Parathyroid adenoma (tissue), 2 donors: ENCODE data around the gene S100A16.
A peak's percentile ranks its signal among the peaks of the same experiment; 100 is the strongest.

ENCODE experiments used
- H2AFZ ChIP-seq: fragments of 300-600 bp; sonication (generic); one replicate; pipeline ENCODE4 v1.7.0; 2017; ENCODE audit warnings: antibody characterized with exemption, mild to moderate bottlenecking
- H3K27ac ChIP-seq: fragments of 300-600 bp; sonication (generic); one replicate; pipeline ENCODE4 v1.7.0; 2017
- H3K27me3 ChIP-seq: fragments of 300-600 bp; sonication (generic); one replicate; pipeline ENCODE4 v1.7.0; 2017; ENCODE audit warnings: low read length; ENCODE audit not compliant: control insufficient read depth, insufficient read depth
- H3K36me3 ChIP-seq: fragments of 300-600 bp; sonication (generic); one replicate; pipeline ENCODE4 v1.7.0; 2017; ENCODE audit warnings: low read length; ENCODE audit not compliant: control insufficient read depth, insufficient read depth
- H3K4me1 ChIP-seq: fragments of 300-600 bp; sonication (generic); one replicate; pipeline ENCODE4 v1.7.0; 2017; ENCODE audit warnings: control low read depth
- H3K4me2 ChIP-seq: fragments of 300-600 bp; sonication (generic); one replicate; pipeline ENCODE4 v1.7.0; 2017; ENCODE audit warnings: low read length
- H3K4me3 ChIP-seq: fragments of 300-600 bp; sonication (generic); one replicate; pipeline ENCODE4 v1.7.0; 2017; ENCODE audit warnings: low read depth, low read length
- H3K79me2 ChIP-seq: fragments of 300-600 bp; sonication (generic); one replicate; pipeline ENCODE4 v1.7.0; 2017; ENCODE audit warnings: control low read depth
- H3K9ac ChIP-seq: fragments of 300-600 bp; sonication (generic); one replicate; pipeline ENCODE4 v1.7.0; 2017; ENCODE audit warnings: mild to moderate bottlenecking
- H3K9me3 ChIP-seq: fragments of 300-600 bp; sonication (generic); one replicate; pipeline ENCODE4 v1.7.0; 2017; ENCODE audit warnings: low read length; ENCODE audit not compliant: control insufficient read depth
- TF ChIP-seq, protein P1 (sequence below): fragments of 300-600 bp; sonication (generic); IDR thresholded peaks from one replicate; pipeline ENCODE4 v1.7.0; 2017; ENCODE audit warnings: antibody characterized with exemption, mild to moderate bottlenecking
- donor health status: primary hyperparathyroidism.

Gene S100A16

DNA sequence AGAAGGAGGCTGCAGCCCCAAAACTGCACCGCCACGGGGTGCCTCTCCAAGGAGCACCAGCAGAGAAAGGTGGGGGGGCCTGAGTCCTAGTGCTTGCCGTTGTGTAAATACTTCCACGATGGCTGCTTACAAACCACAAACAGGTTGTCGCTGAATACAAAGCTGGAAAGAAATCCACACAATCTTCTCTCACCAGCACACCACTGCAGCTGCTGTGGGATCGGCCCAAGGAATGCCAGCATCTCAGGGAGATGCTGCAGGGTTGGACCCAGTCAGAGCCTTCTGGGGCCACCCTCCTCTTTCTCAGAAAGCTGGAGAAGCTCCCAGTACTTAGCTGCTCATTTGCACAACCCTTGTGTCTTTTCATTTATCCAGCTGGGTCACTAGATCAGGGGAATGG lies 6.2 kb upstream of the S100A16 start:
- TF ChIP-seq, protein P1, sequence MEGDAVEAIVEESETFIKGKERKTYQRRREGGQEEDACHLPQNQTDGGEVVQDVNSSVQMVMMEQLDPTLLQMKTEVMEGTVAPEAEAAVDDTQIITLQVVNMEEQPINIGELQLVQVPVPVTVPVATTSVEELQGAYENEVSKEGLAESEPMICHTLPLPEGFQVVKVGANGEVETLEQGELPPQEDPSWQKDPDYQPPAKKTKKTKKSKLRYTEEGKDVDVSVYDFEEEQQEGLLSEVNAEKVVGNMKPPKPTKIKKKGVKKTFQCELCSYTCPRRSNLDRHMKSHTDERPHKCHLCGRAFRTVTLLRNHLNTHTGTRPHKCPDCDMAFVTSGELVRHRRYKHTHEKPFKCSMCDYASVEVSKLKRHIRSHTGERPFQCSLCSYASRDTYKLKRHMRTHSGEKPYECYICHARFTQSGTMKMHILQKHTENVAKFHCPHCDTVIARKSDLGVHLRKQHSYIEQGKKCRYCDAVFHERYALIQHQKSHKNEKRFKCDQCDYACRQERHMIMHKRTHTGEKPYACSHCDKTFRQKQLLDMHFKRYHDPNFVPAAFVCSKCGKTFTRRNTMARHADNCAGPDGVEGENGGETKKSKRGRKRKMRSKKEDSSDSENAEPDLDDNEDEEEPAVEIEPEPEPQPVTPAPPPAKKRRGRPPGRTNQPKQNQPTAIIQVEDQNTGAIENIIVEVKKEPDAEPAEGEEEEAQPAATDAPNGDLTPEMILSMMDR, result no peak
- no peaks in the 10 kb centered on the region for H3K9me3 ChIP-seq
- no peak overlapping the region for H3K4me3 ChIP-seq
- H3K9ac ChIP-seq, result no peak overlapping the region
- H3K79me2 ChIP-seq, result peaks cover 2% of the 10 kb centered on the region
- H3K27me3 ChIP-seq, result no peaks in the 10 kb centered on the region
- no peak overlapping the region for H3K27ac ChIP-seq
- no peaks in the 10 kb centered on the region for H3K36me3 ChIP-seq
- H3K4me1 ChIP-seq, result peaks cover 10% of the 10 kb centered on the region
- H2AFZ ChIP-seq, result no peak overlapping the region
- H3K4me2 ChIP-seq, result no peak overlapping the region

DNA sequence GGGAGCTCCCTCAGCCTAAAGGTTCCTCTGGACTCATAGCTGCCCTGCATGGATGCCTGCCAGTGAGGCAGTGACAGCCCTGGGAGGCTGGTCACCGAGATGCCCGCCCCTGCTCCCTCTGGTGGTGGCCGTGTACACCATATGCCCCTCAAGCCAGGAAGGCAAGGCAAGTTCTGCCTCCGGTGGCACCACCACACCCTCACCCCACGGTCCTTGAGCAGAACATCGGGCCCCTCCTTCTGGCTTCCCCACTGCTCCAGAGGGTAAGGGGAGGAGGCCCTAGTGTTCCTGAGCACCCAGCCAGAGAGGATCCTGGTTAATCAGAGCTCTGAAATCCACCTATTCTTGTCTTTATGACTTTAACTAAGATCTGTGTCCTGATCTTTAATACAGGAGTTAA lies 4.7 kb upstream of the S100A16 start:
- no peaks in the 10 kb centered on the region for H3K36me3 ChIP-seq
- H3K27me3 ChIP-seq, result no peaks in the 10 kb centered on the region
- TF ChIP-seq, protein P1, result peak; percentile 66
- H3K4me1 ChIP-seq, result peaks cover 10% of the 10 kb centered on the region
- peak overlapping the region; percentile 19 for H2AFZ ChIP-seq
- no peak overlapping the region for H3K9ac ChIP-seq
- no peak overlapping the region for H3K4me3 ChIP-seq
- no peak overlapping the region for H3K27ac ChIP-seq
- no peak overlapping the region for H3K4me2 ChIP-seq
- no peaks in the 10 kb centered on the region for H3K79me2 ChIP-seq
- H3K9me3 ChIP-seq, result no peaks in the 10 kb centered on the region

DNA sequence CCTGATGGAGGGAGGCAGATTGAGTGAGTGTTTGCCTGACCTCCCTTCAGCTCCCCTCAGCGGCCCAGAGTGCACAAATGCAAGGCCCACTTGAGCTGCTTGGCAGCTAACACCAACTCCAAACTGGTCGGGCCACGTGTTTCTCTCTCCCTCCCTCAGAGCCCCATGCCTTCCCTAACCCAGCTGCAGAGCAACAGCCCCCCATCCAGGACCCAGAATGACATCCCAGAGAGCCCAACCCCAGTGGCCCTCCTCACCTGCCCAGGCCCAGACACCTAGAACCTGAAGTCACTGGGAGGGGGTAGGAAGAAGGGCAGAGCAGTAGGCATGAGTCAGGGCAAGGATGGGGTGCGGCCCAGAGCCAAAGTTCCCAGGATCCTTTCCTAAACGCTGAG lies 4.0 kb upstream of the S100A16 start:
- TF ChIP-seq, protein P1, result no peak
- Histone ChIP-seq H3K4me3 (no peak overlapping the region), H3K4me1 (peaks cover 10% of the 10 kb centered on the region), H3K9ac (no peak overlapping the region), H3K36me3 (no peaks in the 10 kb centered on the region), H2AFZ (peak overlapping the region; percentile 36), H3K27me3 (no peaks in the 10 kb centered on the region), H3K4me2 (peak overlapping the region; percentile 2), H3K9me3 (no peaks in the 10 kb centered on the region), H3K79me2 (no peaks in the 10 kb centered on the region), H3K27ac (peak overlapping the region; percentile 72)

DNA sequence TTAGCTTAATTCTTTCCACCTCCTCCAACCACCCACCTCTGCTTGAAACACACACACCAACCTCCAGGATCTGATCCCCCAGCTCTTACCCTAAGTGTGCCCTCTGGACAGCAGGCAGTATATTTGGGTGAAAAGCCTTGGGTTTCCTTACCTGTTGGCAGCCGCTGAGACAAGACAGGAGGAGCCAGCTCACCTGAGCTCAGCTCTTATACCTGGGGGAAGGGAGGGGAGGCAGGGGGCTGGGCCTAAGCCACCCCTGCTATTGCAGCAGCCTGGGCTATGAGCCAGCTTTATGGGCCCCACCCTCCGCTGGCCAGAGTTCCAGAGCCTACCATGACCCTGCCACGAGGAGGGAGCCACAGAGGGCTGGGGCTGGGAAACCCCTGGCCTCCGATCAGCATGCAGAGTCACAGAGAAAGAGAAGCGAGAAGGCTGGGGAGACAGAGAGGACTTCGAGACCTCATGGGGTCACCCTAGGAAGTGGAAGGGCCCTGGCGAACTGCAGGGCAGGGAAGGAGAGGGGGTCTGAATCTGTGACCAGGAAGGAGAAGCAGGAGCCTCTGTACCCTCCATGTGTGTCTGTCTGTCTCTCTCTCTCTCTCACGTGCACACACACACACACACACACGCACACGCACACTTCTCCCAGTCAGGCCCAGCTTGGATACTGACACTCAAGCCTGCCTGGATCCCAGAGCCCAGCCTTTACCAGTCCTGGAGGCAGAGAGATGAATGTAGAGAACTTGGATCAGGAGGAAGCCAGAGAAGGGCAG lies 3.4 kb upstream of the S100A16 start, which contains the start of gene S100A14:
TSS of gene S100A14 (minus strand) at position 182 of the 773 bp plus-strand sequence. CDS start 467 bp downstream, outside the sequence.
- Histone ChIP-seq H3K9me3 (no peaks in the 10 kb centered on the region), H3K27ac (peak within 1 kb of the TSS; percentile 72), H3K4me2 (peak within 1 kb of the TSS; percentile 58), H2AFZ (peak within 1 kb of the TSS; percentile 36), H3K9ac (no peak within 1 kb of the TSS), H3K4me3 (peak within 1 kb of the TSS; percentile 50), H3K36me3 (no peaks in the 10 kb centered on the region), H3K4me1 (peaks cover 12% of the 10 kb centered on the region), H3K79me2 (no peaks in the 10 kb centered on the region), H3K27me3 (no peaks in the 10 kb centered on the region)
- TF ChIP-seq, protein P1, result no peak

DNA sequence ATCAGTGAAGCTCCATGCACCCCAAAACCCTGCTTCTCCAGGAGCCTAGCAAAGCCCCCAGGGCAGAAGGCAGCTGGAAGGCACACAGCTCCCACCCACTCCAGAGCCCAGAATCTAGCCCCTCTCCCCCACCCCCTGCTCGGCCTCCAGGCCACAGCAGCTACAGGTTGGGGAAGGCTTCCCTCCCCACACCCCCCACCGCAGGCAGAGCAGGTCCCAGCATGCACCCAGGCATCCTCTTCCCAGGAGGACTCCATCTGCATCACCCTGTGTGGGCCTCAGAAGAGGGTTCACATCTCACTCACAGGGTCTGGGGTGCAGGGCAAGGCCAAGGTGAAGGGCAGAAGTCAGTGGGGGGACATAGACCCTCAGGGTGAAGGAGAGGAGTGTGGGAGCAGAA lies 2.5 kb upstream of the S100A16 start:
- Histone ChIP-seq H3K27ac (peak overlapping the region; percentile 72), H3K9ac (no peak overlapping the region), H3K27me3 (no peaks in the 10 kb centered on the region), H3K4me3 (peak overlapping the region; percentile 50), H3K4me1 (peaks cover 18% of the 10 kb centered on the region), H3K79me2 (no peaks in the 10 kb centered on the region), H3K36me3 (no peaks in the 10 kb centered on the region), H3K4me2 (peak overlapping the region; percentile 58), H3K9me3 (no peaks in the 10 kb centered on the region), H2AFZ (no peak overlapping the region)
- TF ChIP-seq, protein P1, result no peak
